ENCODE measurements around the gene SMAD7.
"Not testable (repeated sequence)": the region's sequence is repeated elsewhere in the genome, so short reads cannot be mapped to it uniquely, and the experiment has no call there.

SMAD7 gene

GRCh38 chr18:48877941-48878340, 72.8 kb downstream of the SMAD7 start:
- no peak for DNase-seq (ENCODE audit: low spot score)

- no peak for DNase-seq (ENCODE audit: low spot score)
These were observed 74.2 kb downstream of the SMAD7 start for GRCh38 chr18:48876590-48876989.

- DNase-seq (ENCODE audit: low spot score), result no peak
These were observed 74.7 kb downstream of the SMAD7 start for GRCh38 chr18:48875942-48876511.

GRCh38 chr18:48875314-48875941, 75.3 kb downstream of the SMAD7 start:
- no peak for DNase-seq (ENCODE audit: low spot score)

GRCh38 chr18:48874701-48875162, 76.0 kb downstream of the SMAD7 start:
- no peak for DNase-seq (ENCODE audit: low spot score)

- no peak for DNase-seq (ENCODE audit: low spot score)
These were observed 76.5 kb downstream of the SMAD7 start for GRCh38 chr18:48874233-48874632.

- no peak for DNase-seq (ENCODE audit: low spot score)
These were observed 78.3 kb downstream of the SMAD7 start for GRCh38 chr18:48872234-48873145.

GRCh38 chr18:48871391-48872166, 79.2 kb downstream of the SMAD7 start:
- DNase-seq (ENCODE audit: low spot score), result no peak

GRCh38 chr18:48870926-48871325, 79.8 kb downstream of the SMAD7 start:
- DNase-seq (ENCODE audit: low spot score), result not testable (repeated sequence)

Measured in LoVo (cell line).